GM23338 (cell line): ENCODE results near the gene ORAI2.
"Not testable (repeated sequence)": the region's sequence is repeated elsewhere in the genome, so short reads cannot be mapped to it uniquely, and the experiment has no call there.

Experiments
- CTCF ChIP-seq, 2 experiments: fragments of 200-600 bp in 1 of 2; sonication (generic) in 1 of 2; conservative IDR thresholded peaks; 2 replicates each; pipeline versions ENCODE4 v1.5.1 to v1.6.1; 2016 to 2017; ENCODE audit warnings: antibody characterized with exemption in 2 of 2, low read depth in 2 of 2, mild to moderate bottlenecking in 2 of 2, moderate library complexity in 1 of 2
- ETS1 ChIP-seq: IDR thresholded peaks from 2 replicates; pipeline ENCODE4 v1.6.1; 2016; ENCODE audit warnings: antibody characterized with exemption
- EZH2 ChIP-seq: fragments of 200-600 bp; sonication (generic); IDR thresholded peaks from one replicate; pipeline ENCODE4 v1.8.0; 2017; ENCODE audit warnings: antibody characterized with exemption, mild to moderate bottlenecking, low read depth; ENCODE audit not compliant: unreplicated experiment
- POLR2AphosphoS5 ChIP-seq: IDR thresholded peaks from 2 replicates; pipeline ENCODE4 v1.6.1; 2016; ENCODE audit warnings: antibody characterized with exemption, low read depth
- REST ChIP-seq: IDR thresholded peaks from one replicate; pipeline ENCODE4 v1.6.1; 2018; ENCODE audit warnings: antibody characterized with exemption; ENCODE audit not compliant: unreplicated experiment
- ZNF331 ChIP-seq: fragments of 250-450 bp; sonication (Bioruptor Pico); IDR thresholded peaks from 2 replicates; pipeline ENCODE4 v1.5.0; 2020; ENCODE audit warnings: low read depth, mild to moderate bottlenecking, moderate library complexity

GRCh38 chr7:102496861-102497260 lies 63.5 kb downstream of the ORAI2 start:
- not testable (repeated sequence) for TF ChIP-seq CTCF (conservative IDR thresholded peaks at IDR 0.05; ENCODE audit: low read depth in 2 of 2); POLR2AphosphoS5; EZH2; ETS1; REST; ZNF331 (CRISPR knock-in tag)
